Right renal pelvis (tissue), 4 donors: Measurements from ENCODE around the gene DEFB114. TPM values are rescaled to one million over a fixed set of nuclear protein-coding genes. Genes with fewer than 3 reads are reported as not detected.
"Not testable (repeated sequence)": the region's sequence is repeated elsewhere in the genome, so short reads cannot be mapped to it uniquely, and the experiment has no call there.

ENCODE experiments used
- DNase-seq, 4 donors: peaks; one replicate each; pipeline ENCODE4 v3.0.0-alpha.2; 2013; ENCODE audit warnings: low read depth in 4 of 4, low spot score in 3 of 4, missing footprints in 1 of 4
- polyA plus RNA-seq, 4 donors: library from polyadenylated mRNA; unstranded; fragments of 120-200 nt; gene quantifications; one replicate each; pipeline ENCODE4 v1.2.1, GENCODE V29; 2013; ENCODE audit not compliant: insufficient read length in 4 of 4

DEFB114 gene
- polyA plus RNA-seq: not detected

GRCh38 chr6:49964064-49964463, at the start of gene DEFB114:
Gene DEFB114, minus strand, starts transcription at chr6:49964164. Its CDS starts 59 bp downstream, at chr6:49964105.
- no peak for DNase-seq

- DNase-seq: no peak
Measured at GRCh38 chr6:50007819-50008218, 43.9 kb upstream of the DEFB114 start.

- no peak for DNase-seq
Measured at GRCh38 chr6:50003139-50003538, 39.2 kb upstream of the DEFB114 start.

- DNase-seq: no peak
Measured at GRCh38 chr6:49995278-49995677, 31.3 kb upstream of the DEFB114 start.

- DNase-seq: no peak
Measured at GRCh38 chr6:49988900-49989299, 24.9 kb upstream of the DEFB114 start.

GRCh38 chr6:49987749-49988148, 23.8 kb upstream of the DEFB114 start:
- DNase-seq: no peak

- DNase-seq: no peak
Measured at GRCh38 chr6:49986551-49986950, 22.6 kb upstream of the DEFB114 start.

- no peak for DNase-seq
Measured at GRCh38 chr6:49982046-49982445, 18.1 kb upstream of the DEFB114 start.

- no peak for DNase-seq
Measured at GRCh38 chr6:49980898-49981297, 16.9 kb upstream of the DEFB114 start.

GRCh38 chr6:49979584-49979983, 15.6 kb upstream of the DEFB114 start:
- no peak for DNase-seq

- no peak for DNase-seq
Measured at GRCh38 chr6:49978332-49979226, 14.6 kb upstream of the DEFB114 start.

- no peak for DNase-seq
Measured at GRCh38 chr6:49969605-49970004, 5.6 kb upstream of the DEFB114 start, which contains the start of gene DEFB113. Gene DEFB113, minus strand, starts transcription at chr6:49969625. Its CDS starts 0 bp downstream, at chr6:49969625.

GRCh38 chr6:49966823-49967222, 2.9 kb upstream of the DEFB114 start:
- DNase-seq: no peak

GRCh38 chr6:49966334-49966733, 2.4 kb upstream of the DEFB114 start:
- DNase-seq: no peak

- no peak for DNase-seq
Measured at GRCh38 chr6:49958180-49958579, 5.8 kb downstream of the DEFB114 start.

- DNase-seq: no peak
Measured at GRCh38 chr6:49955847-49956246, 8.1 kb downstream of the DEFB114 start.

GRCh38 chr6:49951926-49952325, 12.0 kb downstream of the DEFB114 start:
- DNase-seq: no peak

GRCh38 chr6:49950415-49950751, 13.6 kb downstream of the DEFB114 start:
- DNase-seq: no peak

GRCh38 chr6:49949062-49949461, 14.9 kb downstream of the DEFB114 start:
- DNase-seq: no peak

- DNase-seq: no peak
Measured at GRCh38 chr6:49946835-49947234, 17.1 kb downstream of the DEFB114 start.

- not testable (repeated sequence) for DNase-seq
Measured at GRCh38 chr6:49944068-49944467, 19.9 kb downstream of the DEFB114 start.

- no peak for DNase-seq
Measured at GRCh38 chr6:49939993-49940498, 23.9 kb downstream of the DEFB114 start.
